A549 (cell line): ENCODE measurements around the gene PNPLA7. TPM values are rescaled to one million over a fixed set of nuclear protein-coding genes. Genes with fewer than 3 reads are reported as not detected.

Experiments
- ATAC-seq, 2 experiments: fragments of 200-7000 bp in 1 of 2; fragments of >200 bp in 1 of 2; cut with Nextera tagmentation in 1 of 2; cut with Tn5 transposase in 1 of 2; 3 replicates each; pipeline versions ENCODE4 v1.8.0 to v1.9.1; 2018 to 2020; ENCODE audit warnings: mild to moderate bottlenecking in 1 of 2, moderate library complexity in 1 of 2
- CTCF ChIA-PET: fragments of 300-600 bp; sonication (Branson Sonifier 250); formaldehyde crosslinking; extraction: SDS; loops from one replicate; lab custom pipeline; 2021; ENCODE audit warnings: antibody characterized with exemption, inconsistent platforms; lab: Yijun Ruan, JAX
- POLR2A ChIA-PET: fragments of 350-600 bp; formaldehyde crosslinking; extraction: SDS; loops from one replicate; lab custom pipeline; 2021; ENCODE audit warnings: antibody characterized with exemption, inconsistent platforms; lab: Yijun Ruan, JAX
- DNase-seq, 2 experiments: peaks; one replicate each; pipeline versions ENCODE4 v3.0.0 to v3.0.0-alpha.2; 2011 to 2016; ENCODE audit warnings: low read depth in 1 of 2, low spot score in 1 of 2
- FAIRE-seq: peaks from 2 replicates; lab custom pipeline; 2011; peaks lifted over from hg19 to GRCh38; lab: Jason Lieb, UNC
- H3K27ac ChIP-seq, 2 experiments: fragments of >200 bp; sonication (Bioruptor Twin); formaldehyde crosslinking; 3 replicates each; pipeline ENCODE4 v1.5.1; 2016 to 2017
- H3K4me1 ChIP-seq: fragments of >200 bp; sonication (Bioruptor Twin); formaldehyde crosslinking; 3 replicates; pipeline ENCODE4 v1.6.1; 2016
- H3K4me2 ChIP-seq: fragments of >200 bp; sonication (Bioruptor Twin); formaldehyde crosslinking; 3 replicates; pipeline ENCODE4 v1.6.1; 2016
- H3K4me3 ChIP-seq: fragments of >200 bp; sonication (Bioruptor Twin); formaldehyde crosslinking; 3 replicates; pipeline ENCODE4 v1.5.1; 2016
- H3K9me3 ChIP-seq: fragments of >200 bp; sonication (Bioruptor Twin); formaldehyde crosslinking; 3 replicates; pipeline ENCODE4 v1.6.1; 2016
- ATOH8 ChIP-seq: fragments of 250-450 bp; sonication (Bioruptor Pico); IDR thresholded peaks from 2 replicates; pipeline ENCODE4 v1.5.0; 2020; ENCODE audit warnings: low read depth, mild to moderate bottlenecking, moderate library complexity
- CBX8 ChIP-seq: fragments of 200-600 bp; sonication (generic); IDR thresholded peaks from 2 replicates; pipeline ENCODE4 v1.6.1; 2016
- CHD2 ChIP-seq: fragments of 150-350 bp; IDR thresholded peaks from 2 replicates; pipeline ENCODE4 v1.6.1; 2014; ENCODE audit warnings: low read length; ENCODE audit not compliant: partially characterized antibody
- CHD4 ChIP-seq: fragments of 200-600 bp; sonication (generic); IDR thresholded peaks from 2 replicates; pipeline ENCODE4 v1.6.1; 2016; ENCODE audit warnings: antibody characterized with exemption, mild to moderate bottlenecking, borderline replicate concordance
- CTCF ChIP-seq: fragments of >200 bp; sonication (Bioruptor Twin); formaldehyde crosslinking; IDR thresholded peaks from 3 replicates; pipeline ENCODE4 v1.5.1; 2016
- EHMT2 ChIP-seq: fragments of 200-600 bp; sonication (generic); IDR thresholded peaks from 2 replicates; pipeline ENCODE4 v1.6.1; 2016; ENCODE audit warnings: antibody characterized with exemption, low read depth, mild to moderate bottlenecking, moderate library complexity
- ESRRA ChIP-seq: fragments of 150-350 bp; IDR thresholded peaks from 2 replicates; pipeline ENCODE4 v1.6.1; 2014; ENCODE audit warnings: mild to moderate bottlenecking, low read length, borderline replicate concordance
- FOSL2 ChIP-seq, 2 experiments: fragments of 450-650 bp in 1 of 2; fragments of >200 bp in 1 of 2; sonication (Bioruptor Twin) in 1 of 2; formaldehyde crosslinking; IDR thresholded peaks; 2 replicates each; pipeline versions ENCODE4 v1.5.0 to v1.6.1; 2016 to 2020; ENCODE audit warnings: mild to moderate bottlenecking in 1 of 2, moderate library complexity in 1 of 2
- HDAC2 ChIP-seq: fragments of 200-600 bp; sonication (generic); IDR thresholded peaks from 2 replicates; pipeline ENCODE4 v1.6.1; 2016
- HES2 ChIP-seq: fragments of >200 bp; sonication (Bioruptor Twin); formaldehyde crosslinking; IDR thresholded peaks from 2 replicates; pipeline ENCODE4 v1.6.1; 2016
- HEYL ChIP-seq: fragments of 250-450 bp; sonication (Bioruptor Pico); IDR thresholded peaks from 2 replicates; pipeline ENCODE4 v1.8.0; 2021; ENCODE audit warnings: mild to moderate bottlenecking, moderate library complexity
- HOXB5 ChIP-seq: fragments of 250-450 bp; sonication (Bioruptor Pico); IDR thresholded peaks from 2 replicates; pipeline ENCODE4 v1.5.0; 2020; ENCODE audit warnings: mild to moderate bottlenecking, moderate library complexity
- JUNB ChIP-seq: fragments of >200 bp; sonication (Bioruptor Twin); formaldehyde crosslinking; IDR thresholded peaks from 2 replicates; pipeline ENCODE4 v1.6.1; 2016
- KDM1A ChIP-seq: fragments of 200-600 bp; sonication (generic); IDR thresholded peaks from 2 replicates; pipeline ENCODE4 v1.6.1; 2016; ENCODE audit warnings: low read depth, mild to moderate bottlenecking
- MAFK ChIP-seq: fragments of 450-650 bp; IDR thresholded peaks from 2 replicates; pipeline ENCODE4 v1.6.1; 2014; ENCODE audit not compliant: partially characterized antibody
- MYC ChIP-seq: IDR thresholded peaks from 2 replicates; pipeline ENCODE4 v1.6.1; 2012; ENCODE audit warnings: mild to moderate bottlenecking, inconsistent platforms, low read length, improper control_type of control experiment, borderline replicate concordance
- NFE2L2 ChIP-seq: fragments of 150-350 bp; conservative IDR thresholded peaks from 2 replicates; pipeline ENCODE4 v1.6.1; 2014; ENCODE audit warnings: low read length
- NPAS2 ChIP-seq: fragments of 250-450 bp; sonication (Bioruptor Pico); IDR thresholded peaks from 2 replicates; pipeline ENCODE4 v1.8.0; 2022; ENCODE audit warnings: mild to moderate bottlenecking, moderate library complexity, borderline replicate concordance
- PHF8 ChIP-seq: fragments of 200-600 bp; sonication (generic); IDR thresholded peaks from 2 replicates; pipeline ENCODE4 v1.6.1; 2016; ENCODE audit warnings: low read depth, mild to moderate bottlenecking, antibody characterized with exemption, moderate library complexity, borderline replicate concordance
- POLR2A ChIP-seq: IDR thresholded peaks from 2 replicates; pipeline ENCODE4 v1.6.1; 2012; ENCODE audit warnings: mild to moderate bottlenecking, low read length
- POLR2AphosphoS2 ChIP-seq: conservative IDR thresholded peaks from 2 replicates; pipeline ENCODE4 v1.6.1; 2012; ENCODE audit warnings: low read length, improper control_type of control experiment, inconsistent platforms
- RAD21 ChIP-seq, 2 experiments: fragments of >200 bp in 1 of 2; sonication (Bioruptor Twin) in 1 of 2; formaldehyde crosslinking in 1 of 2; IDR thresholded peaks in 1 of 2; conservative IDR thresholded peaks in 1 of 2; 2 replicates in 1 of 2; 3 replicates in 1 of 2; pipeline ENCODE4 v1.6.1; 2012 to 2018; ENCODE audit warnings: inconsistent platforms in 1 of 2
- RARB ChIP-seq: fragments of 250-450 bp; sonication (Bioruptor Pico); IDR thresholded peaks from 2 replicates; pipeline ENCODE4 v1.8.0; 2021; ENCODE audit warnings: mild to moderate bottlenecking, moderate library complexity
- RCOR1 ChIP-seq: fragments of 150-350 bp; IDR thresholded peaks from 2 replicates; pipeline ENCODE4 v1.6.1; 2014; ENCODE audit warnings: antibody characterized with exemption, low read length, low read depth
- RFX5 ChIP-seq: fragments of 450-650 bp; IDR thresholded peaks from 2 replicates; pipeline ENCODE4 v1.7.1; 2014; ENCODE audit warnings: antibody characterized with exemption, mild to moderate bottlenecking, moderate library complexity
- RNF2 ChIP-seq: fragments of 200-600 bp; sonication (generic); IDR thresholded peaks from 2 replicates; pipeline ENCODE4 v1.6.1; 2016; ENCODE audit warnings: low read depth, mild to moderate bottlenecking, antibody characterized with exemption, moderate library complexity, borderline replicate concordance
- TFCP2L1 ChIP-seq: fragments of 250-450 bp; sonication (Bioruptor Pico); IDR thresholded peaks from 2 replicates; pipeline ENCODE4 v1.5.0; 2021; ENCODE audit warnings: mild to moderate bottlenecking
- USF2 ChIP-seq: fragments of 450-650 bp; IDR thresholded peaks from 2 replicates; pipeline ENCODE4 v1.6.1; 2014; ENCODE audit warnings: antibody characterized with exemption
- ZFP36 ChIP-seq: fragments of 450-650 bp; IDR thresholded peaks from 2 replicates; pipeline ENCODE4 v1.6.1; 2014; ENCODE audit warnings: borderline replicate concordance; ENCODE audit not compliant: partially characterized antibody
- ZSCAN20 ChIP-seq: fragments of 250-450 bp; sonication (Bioruptor Pico); IDR thresholded peaks from 2 replicates; pipeline ENCODE4 v1.8.0; 2022; ENCODE audit warnings: mild to moderate bottlenecking, moderate library complexity
- WGBS: methylation state at CpG from one replicate; pipeline ENCODE4 v1.1.6; 2017; ENCODE audit errors: missing lambda C conversion rate; 5-methylcytosine and 5-hydroxymethylcytosine counted together
- polyA plus RNA-seq, 4 experiments: library from polyadenylated mRNA; depleted of rRNA in 3 of 4; stranded (reverse); fragments of >200 nt; fragmentation: RNase III in 1 of 4; extraction: RNeasy Plus Mini Kit Qiagen cat#74134 plus additional on column Dnase treatment in 1 of 4; gene quantifications; 2 replicates in 3 of 4; 3 replicates in 1 of 4; pipeline ENCODE4 v1.2.3, GENCODE V29; 2011 to 2017
- TF ChIP-seq, protein P1 (sequence below): fragments of 250-450 bp; sonication (Bioruptor Pico); IDR thresholded peaks from 2 replicates; pipeline ENCODE4 v1.5.0; 2021; ENCODE audit warnings: mild to moderate bottlenecking, moderate library complexity, borderline replicate concordance

Gene PNPLA7
- polyA plus RNA-seq, 2 of the 4 experiments (the other 2 are of a cell fraction): 0.31 to 1.1 TPM

DNA sequence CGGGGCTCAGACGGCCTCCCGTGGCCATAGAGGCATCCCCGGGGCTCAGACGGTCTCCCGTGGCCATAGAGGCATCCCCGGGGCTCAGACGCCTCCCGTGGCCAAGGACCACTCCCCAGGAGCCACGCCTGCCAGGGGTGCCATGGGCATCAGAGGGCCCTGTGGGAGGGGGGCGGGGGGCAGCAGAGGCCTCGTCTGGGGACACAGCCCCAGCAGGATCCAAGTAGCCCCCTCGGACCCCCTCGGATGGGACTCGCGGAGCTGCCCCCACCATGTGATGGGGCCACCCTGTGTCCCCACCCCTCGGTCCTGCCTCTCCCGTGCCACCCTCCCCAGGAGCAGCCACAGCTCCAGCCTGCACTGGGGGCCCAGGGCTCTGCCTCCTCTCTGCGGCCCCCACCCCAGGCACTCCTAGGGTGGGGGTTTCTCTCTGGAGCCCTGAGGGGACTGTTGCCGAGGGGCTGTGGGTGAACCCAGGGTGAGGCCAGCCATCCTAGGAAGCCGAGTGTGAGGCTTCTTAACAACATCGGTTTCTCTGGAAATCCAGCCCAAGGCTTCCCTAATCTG, 111.5 kb downstream of the PNPLA7 start:
- H3K4me3 ChIP-seq: no peak overlapping the region
- WGBS: 66% methylated on average over 6 of the region's 22 CpGs
- POLR2A ChIA-PET: no interaction called here
- TF ChIP-seq CBX8: no peak
- no peak for TF ChIP-seq CHD4
- TF ChIP-seq CTCF: no peak
- TF ChIP-seq ATOH8 (CRISPR knock-in tag): no peak
- no peak for TF ChIP-seq KDM1A
- no peak for TF ChIP-seq ZFP36
- TF ChIP-seq POLR2AphosphoS2: no peak
- no peak for TF ChIP-seq RCOR1
- TF ChIP-seq HOXB5: no peak
- no peak for TF ChIP-seq FOSL2 (IDR thresholded peaks at IDR 0.05)
- TF ChIP-seq FOSL2 (CRISPR knock-in tag; IDR thresholded peaks at IDR 0.05): no peak
- no peak for TF ChIP-seq ZSCAN20 (CRISPR knock-in tag)
- no peak for TF ChIP-seq HDAC2
- TF ChIP-seq MYC: no peak
- TF ChIP-seq RARB (CRISPR knock-in tag): no peak
- no peak for TF ChIP-seq PHF8
- no peak for TF ChIP-seq TFCP2L1 (CRISPR knock-in tag)
- TF ChIP-seq, all 56 proteins: peak for 0
- no peak for ATAC-seq
- no peak for FAIRE-seq
- no peak for DNase-seq
- no peaks in the 10 kb centered on the region for H3K9me3 ChIP-seq
- no peak overlapping the region for H3K27ac ChIP-seq
- H3K4me2 ChIP-seq: no peak overlapping the region
- H3K4me1 ChIP-seq: peaks cover 13% of the 10 kb centered on the region
- CTCF ChIA-PET: interaction anchor here (1.0 to 1.2 kb wide), 2 partner anchors 11 to 16 kb away, joined by 3 to 4 read pairs; partner anchors contain the start of genes EXD3 and NOXA1

GRCh38 chr9:137437691-137438590, 112.3 kb downstream of the PNPLA7 start:
- H3K4me3 ChIP-seq: no peak overlapping the region
- no peak overlapping the region for H3K4me2 ChIP-seq
- ATAC-seq (no peak), DNase-seq (no peak), FAIRE-seq (no peak)
- CTCF ChIA-PET: interaction anchor here (1.2 to 7.4 kb wide), 5 partner anchors 8 to 151 kb away, joined by 4 to 86 read pairs (median 8); partner anchors contain the start of genes EXD3 and NOXA1
- POLR2A ChIA-PET: interaction anchor here (1.0 kb wide), 1 partner anchor 151 kb away, joined by 3 read pairs; no protein-coding TSS in a partner anchor
- H3K27ac ChIP-seq: no peak overlapping the region
- no peaks in the 10 kb centered on the region for H3K9me3 ChIP-seq
- 85% methylated on average over 21 of the region's 40 CpGs for WGBS
- peaks cover 13% of the 10 kb centered on the region for H3K4me1 ChIP-seq
- TF ChIP-seq MAFK: no peak
- no peak for TF ChIP-seq CHD2
- no peak for TF ChIP-seq RNF2
- TF ChIP-seq EHMT2: no peak
- TF ChIP-seq NFE2L2: no peak
- no peak for TF ChIP-seq FOSL2 (IDR thresholded peaks at IDR 0.05)
- no peak for TF ChIP-seq FOSL2 (CRISPR knock-in tag; IDR thresholded peaks at IDR 0.05)
- no peak for TF ChIP-seq HES2
- no peak for TF ChIP-seq NPAS2 (CRISPR knock-in tag)
- no peak for TF ChIP-seq HEYL (CRISPR knock-in tag)
- TF ChIP-seq, protein P1, sequence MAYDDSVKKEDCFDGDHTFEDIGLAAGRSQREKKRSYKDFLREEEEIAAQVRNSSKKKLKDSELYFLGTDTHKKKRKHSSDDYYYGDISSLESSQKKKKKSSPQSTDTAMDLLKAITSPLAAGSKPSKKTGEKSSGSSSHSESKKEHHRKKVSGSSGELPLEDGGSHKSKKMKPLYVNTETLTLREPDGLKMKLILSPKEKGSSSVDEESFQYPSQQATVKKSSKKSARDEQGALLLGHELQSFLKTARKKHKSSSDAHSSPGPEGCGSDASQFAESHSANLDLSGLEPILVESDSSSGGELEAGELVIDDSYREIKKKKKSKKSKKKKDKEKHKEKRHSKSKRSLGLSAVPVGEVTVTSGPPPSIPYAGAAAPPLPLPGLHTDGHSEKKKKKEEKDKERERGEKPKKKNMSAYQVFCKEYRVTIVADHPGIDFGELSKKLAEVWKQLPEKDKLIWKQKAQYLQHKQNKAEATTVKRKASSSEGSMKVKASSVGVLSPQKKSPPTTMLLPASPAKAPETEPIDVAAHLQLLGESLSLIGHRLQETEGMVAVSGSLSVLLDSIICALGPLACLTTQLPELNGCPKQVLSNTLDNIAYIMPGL (CRISPR knock-in tag): no peak
- TF ChIP-seq RFX5: no peak
- no peak for TF ChIP-seq HOXB5
- no peak for TF ChIP-seq USF2
- TF ChIP-seq RAD21 (conservative IDR thresholded peaks at IDR 0.05 in 1 of 2, IDR thresholded peaks at IDR 0.05 in 1 of 2): no peak
- no peak for TF ChIP-seq POLR2A
- no peak for TF ChIP-seq JUNB
- no peak for TF ChIP-seq POLR2AphosphoS2
- no peak for TF ChIP-seq ESRRA
